NT2/D1 (cell line): ENCODE data around the gene CAPRIN1.

ENCODE experiments used
- SUZ12 ChIP-seq: IDR thresholded peaks from 2 replicates; pipeline ENCODE4 v1.6.1; 2011; ENCODE audit not compliant: insufficient read length, insufficient read depth; ENCODE audit errors: extremely low read depth
- YY1 ChIP-seq: IDR thresholded peaks from 2 replicates; pipeline ENCODE4 v1.6.1; 2011; ENCODE audit not compliant: insufficient read length, insufficient read depth
- ZNF274 ChIP-seq: IDR thresholded peaks from 2 replicates; pipeline ENCODE4 v1.6.1; 2011; ENCODE audit warnings: mild to moderate bottlenecking, low read depth, low read length

DNA sequence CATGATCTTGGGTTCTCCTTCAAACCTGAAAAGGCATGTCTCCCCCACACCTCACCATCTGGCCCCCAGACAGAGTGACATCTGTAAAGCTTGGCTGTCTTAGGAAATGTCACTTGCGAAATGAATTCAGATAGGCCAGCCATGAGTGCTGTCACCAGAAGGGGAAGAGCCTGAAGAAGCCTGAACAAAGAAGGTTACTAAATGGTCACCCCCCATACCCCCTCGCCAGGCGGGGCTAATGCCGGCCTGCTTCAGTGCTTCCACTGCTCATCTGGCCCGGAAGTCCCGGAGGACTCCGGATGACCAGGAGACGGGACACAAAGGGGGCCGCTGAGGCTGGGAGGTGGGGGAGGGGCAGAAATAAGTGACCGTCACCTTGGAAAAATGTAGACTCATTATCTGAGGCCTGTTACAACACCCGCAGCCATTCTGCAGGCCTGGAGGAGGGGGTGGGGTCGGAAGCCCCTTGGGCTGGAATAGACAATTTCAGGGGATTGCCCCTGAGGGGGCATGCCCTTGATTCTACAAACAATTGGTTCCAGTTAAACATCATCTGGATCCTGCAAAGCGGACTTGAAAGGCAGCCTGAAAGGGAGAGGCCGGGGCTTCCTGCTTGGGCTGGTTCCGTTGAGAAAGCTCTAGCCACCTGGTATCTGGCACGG is 97.1 kb downstream of the CAPRIN1 start:
- TF ChIP-seq YY1 (no peak), ZNF274 (no peak), SUZ12 (no peak)
